ENCODE results near the gene LCN10.
"Not testable (repeated sequence)": the region's sequence is repeated elsewhere in the genome, so short reads cannot be mapped to it uniquely, and the experiment has no call there.

DNA sequence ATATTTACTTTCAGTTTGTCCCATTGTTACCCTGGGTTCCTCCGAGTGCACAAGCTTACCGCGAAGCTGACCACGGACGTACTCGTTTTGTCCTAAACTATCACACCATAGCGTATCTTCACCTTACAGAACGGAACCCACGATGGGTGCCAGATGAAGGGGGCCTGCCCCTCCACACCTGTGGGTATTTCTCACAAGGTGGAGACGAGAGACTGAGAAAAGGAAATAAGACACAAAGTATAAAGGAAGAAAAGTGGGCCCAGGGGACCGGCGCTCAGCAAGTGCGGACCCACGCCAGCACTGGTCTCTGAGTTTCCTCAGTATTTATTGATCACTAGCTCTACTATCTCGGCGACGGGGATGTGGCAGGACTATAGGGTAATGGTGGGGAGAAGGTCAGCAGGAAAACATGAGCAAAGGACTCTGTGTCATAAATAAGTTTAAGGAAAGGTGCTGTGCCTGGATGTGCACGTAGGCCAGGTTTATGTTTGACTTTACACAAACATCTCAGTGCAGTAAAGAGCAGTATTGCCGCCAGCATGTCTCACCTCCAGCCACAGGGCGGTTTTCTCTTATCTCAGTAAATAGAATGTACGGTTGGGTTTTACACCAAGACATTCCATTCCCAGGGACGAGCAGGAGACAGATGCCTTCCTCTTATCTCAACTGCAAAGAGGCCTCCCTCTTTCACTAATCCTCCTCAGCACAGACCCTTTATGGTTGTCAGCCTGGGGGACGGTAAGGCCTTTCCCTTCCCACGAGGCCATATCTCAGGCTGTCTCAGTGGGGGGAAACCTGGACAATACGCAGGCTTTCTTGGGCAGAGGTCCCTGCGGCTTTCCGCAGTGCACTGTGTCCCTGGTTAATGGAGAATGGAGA is 46.1 kb upstream of the LCN10 start:
- not testable (repeated sequence) for TF ChIP-seq POLR2A (IDR thresholded peaks at IDR 0.05)
- TF ChIP-seq, protein P1, sequence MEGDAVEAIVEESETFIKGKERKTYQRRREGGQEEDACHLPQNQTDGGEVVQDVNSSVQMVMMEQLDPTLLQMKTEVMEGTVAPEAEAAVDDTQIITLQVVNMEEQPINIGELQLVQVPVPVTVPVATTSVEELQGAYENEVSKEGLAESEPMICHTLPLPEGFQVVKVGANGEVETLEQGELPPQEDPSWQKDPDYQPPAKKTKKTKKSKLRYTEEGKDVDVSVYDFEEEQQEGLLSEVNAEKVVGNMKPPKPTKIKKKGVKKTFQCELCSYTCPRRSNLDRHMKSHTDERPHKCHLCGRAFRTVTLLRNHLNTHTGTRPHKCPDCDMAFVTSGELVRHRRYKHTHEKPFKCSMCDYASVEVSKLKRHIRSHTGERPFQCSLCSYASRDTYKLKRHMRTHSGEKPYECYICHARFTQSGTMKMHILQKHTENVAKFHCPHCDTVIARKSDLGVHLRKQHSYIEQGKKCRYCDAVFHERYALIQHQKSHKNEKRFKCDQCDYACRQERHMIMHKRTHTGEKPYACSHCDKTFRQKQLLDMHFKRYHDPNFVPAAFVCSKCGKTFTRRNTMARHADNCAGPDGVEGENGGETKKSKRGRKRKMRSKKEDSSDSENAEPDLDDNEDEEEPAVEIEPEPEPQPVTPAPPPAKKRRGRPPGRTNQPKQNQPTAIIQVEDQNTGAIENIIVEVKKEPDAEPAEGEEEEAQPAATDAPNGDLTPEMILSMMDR (IDR thresholded peaks at IDR 0.05), result not testable (repeated sequence)

Data from upper lobe of left lung (tissue), 4 donors.